ENCODE measurements around the gene MAPKBP1.
"Not testable (repeated sequence)": the region's sequence is repeated elsewhere in the genome, so short reads cannot be mapped to it uniquely, and the experiment has no call there.

MAPKBP1 gene

GRCh38 chr15:41774062-41774881, at the start of gene MAPKBP1:
TSS of gene MAPKBP1 (plus strand) at chr15:41774484. CDS start at chr15:41775276, 792 bp downstream.
- DNase-seq, result peak; percentile 96 to 98

GRCh38 chr15:41727143-41727542, 47.1 kb upstream of the MAPKBP1 start:
- DNase-seq, result no peak

- DNase-seq, result not testable (repeated sequence)
Observed at GRCh38 chr15:41728061-41728460, 46.2 kb upstream of the MAPKBP1 start.

GRCh38 chr15:41730543-41730942, 43.7 kb upstream of the MAPKBP1 start:
- no peak for DNase-seq

- DNase-seq, result no peak
Observed at GRCh38 chr15:41732483-41732882, 41.8 kb upstream of the MAPKBP1 start.

GRCh38 chr15:41734079-41734478, 40.2 kb upstream of the MAPKBP1 start:
- DNase-seq, result no peak

- no peak for DNase-seq
Observed at GRCh38 chr15:41735046-41735445, 39.2 kb upstream of the MAPKBP1 start.

GRCh38 chr15:41735492-41735891, 38.8 kb upstream of the MAPKBP1 start:
- not testable (repeated sequence) for DNase-seq

- no peak for DNase-seq
Observed at GRCh38 chr15:41746802-41747201, 27.5 kb upstream of the MAPKBP1 start.

GRCh38 chr15:41756198-41756597, 18.1 kb upstream of the MAPKBP1 start:
- no peak for DNase-seq

- DNase-seq, result peak; percentile 41 to 55
Observed at GRCh38 chr15:41772720-41773331, 1.5 kb upstream of the MAPKBP1 start.

GRCh38 chr15:41773332-41773728, 954 bp upstream of the MAPKBP1 start:
- no peak for DNase-seq

- DNase-seq, result no peak
Observed at GRCh38 chr15:41773729-41774061, 589 bp upstream of the MAPKBP1 start.

GRCh38 chr15:41774882-41775417, 666 bp downstream of the MAPKBP1 start:
- DNase-seq, result peak in 1 of 2 donors; percentile 9

GRCh38 chr15:41775651-41776050, 1.4 kb downstream of the MAPKBP1 start:
- DNase-seq, result no peak

GRCh38 chr15:41777421-41777973, 3.2 kb downstream of the MAPKBP1 start:
- no peak for DNase-seq

- no peak for DNase-seq
Observed at GRCh38 chr15:41778521-41778920, 4.2 kb downstream of the MAPKBP1 start.

GRCh38 chr15:41779662-41780157, 5.4 kb downstream of the MAPKBP1 start:
- no peak for DNase-seq

- no peak for DNase-seq
Observed at GRCh38 chr15:41780266-41780665, 6.0 kb downstream of the MAPKBP1 start.

GRCh38 chr15:41780727-41781126, 6.4 kb downstream of the MAPKBP1 start:
- no peak for DNase-seq

GRCh38 chr15:41782371-41783282, 8.3 kb downstream of the MAPKBP1 start:
- no peak for DNase-seq

GRCh38 chr15:41783296-41783695, 9.0 kb downstream of the MAPKBP1 start:
- no peak for DNase-seq

- DNase-seq, result no peak
Observed at GRCh38 chr15:41788262-41788661, 14.0 kb downstream of the MAPKBP1 start.

All from stimulated activated CD4-positive, alpha-beta T cell treated with anti-CD3 and anti-CD28 coated beads, Interleukin-2, amount 100 ng/mL, for 24 hours (primary cell).